ENCODE results near the gene LLGL2. TPM values are rescaled to one million over a fixed set of nuclear protein-coding genes. Genes with fewer than 3 reads are reported as not detected.
"Not testable (repeated sequence)": the region's sequence is repeated elsewhere in the genome, so short reads cannot be mapped to it uniquely, and the experiment has no call there.

Gene LLGL2
- total RNA-seq, 1 experiment from 2014 or later: 28.9 TPM

- in situ Hi-C loops (cut with HindIII; ENCODE audit: low sequenced_read_pairs): no loop called here
- no peak for DNase-seq (ENCODE audit: low spot score)
Observed at GRCh38 chr17:75516619-75517296, 8.7 kb upstream of the LLGL2 start.

- in situ Hi-C loops (cut with HindIII; ENCODE audit: low sequenced_read_pairs): no loop called here
- no peak for DNase-seq (ENCODE audit: low spot score)
Observed at GRCh38 chr17:75517297-75517865, 8.1 kb upstream of the LLGL2 start.

GRCh38 chr17:75518201-75518600 is 7.3 kb upstream of the LLGL2 start:
- no peak for DNase-seq (ENCODE audit: low spot score)
- in situ Hi-C loops (cut with HindIII; ENCODE audit: low sequenced_read_pairs): no loop called here

- no peak for DNase-seq (ENCODE audit: low spot score)
- in situ Hi-C loops (cut with HindIII; ENCODE audit: low sequenced_read_pairs): no loop called here
Observed at GRCh38 chr17:75518983-75519537, 6.4 kb upstream of the LLGL2 start.

- in situ Hi-C loops (cut with HindIII; ENCODE audit: low sequenced_read_pairs); DNase-seq (ENCODE audit: low spot score): not testable (repeated sequence)
Observed at GRCh38 chr17:75520413-75520812, 5.1 kb upstream of the LLGL2 start.

- in situ Hi-C loops (cut with HindIII; ENCODE audit: low sequenced_read_pairs): no loop called here
- DNase-seq (ENCODE audit: low spot score): no peak
Observed at GRCh38 chr17:75521290-75521689, 4.2 kb upstream of the LLGL2 start.

- no peak for DNase-seq (ENCODE audit: low spot score)
- in situ Hi-C loops (cut with HindIII; ENCODE audit: low sequenced_read_pairs): no loop called here
Observed at GRCh38 chr17:75521951-75522727, 3.4 kb upstream of the LLGL2 start.

- in situ Hi-C loops (cut with HindIII; ENCODE audit: low sequenced_read_pairs): no loop called here
- no peak for DNase-seq (ENCODE audit: low spot score)
Observed at GRCh38 chr17:75523647-75524046, 1.9 kb upstream of the LLGL2 start.

GRCh38 chr17:75524269-75524969 is 1.1 kb upstream of the LLGL2 start:
- DNase-seq (ENCODE audit: low spot score): no peak
- in situ Hi-C loops (cut with HindIII; ENCODE audit: low sequenced_read_pairs): no loop called here

- no peak for DNase-seq (ENCODE audit: low spot score)
- in situ Hi-C loops (cut with HindIII; ENCODE audit: low sequenced_read_pairs): no loop called here
Observed at GRCh38 chr17:75525806-75526554, 483 bp downstream of the LLGL2 start.

GRCh38 chr17:75526555-75527270 is 1.2 kb downstream of the LLGL2 start:
- in situ Hi-C loops (cut with HindIII; ENCODE audit: low sequenced_read_pairs): no loop called here
- no peak for DNase-seq (ENCODE audit: low spot score)

- DNase-seq (ENCODE audit: low spot score): no peak
- in situ Hi-C loops (cut with HindIII; ENCODE audit: low sequenced_read_pairs): no loop called here
Observed at GRCh38 chr17:75530837-75531720, 5.6 kb downstream of the LLGL2 start.

GRCh38 chr17:75531721-75532072 is 6.2 kb downstream of the LLGL2 start:
- in situ Hi-C loops (cut with HindIII; ENCODE audit: low sequenced_read_pairs): no loop called here
- no peak for DNase-seq (ENCODE audit: low spot score)

- in situ Hi-C loops (cut with HindIII; ENCODE audit: low sequenced_read_pairs): no loop called here
- no peak for DNase-seq (ENCODE audit: low spot score)
Observed at GRCh38 chr17:75535119-75535537, 9.6 kb downstream of the LLGL2 start.

- in situ Hi-C loops (cut with HindIII; ENCODE audit: low sequenced_read_pairs): no loop called here
- DNase-seq (ENCODE audit: low spot score): no peak
Observed at GRCh38 chr17:75535871-75536270, 10.4 kb downstream of the LLGL2 start.

GRCh38 chr17:75536366-75536765 is 10.9 kb downstream of the LLGL2 start:
- in situ Hi-C loops (cut with HindIII; ENCODE audit: low sequenced_read_pairs): no loop called here
- no peak for DNase-seq (ENCODE audit: low spot score)

- in situ Hi-C loops (cut with HindIII; ENCODE audit: low sequenced_read_pairs): no loop called here
- DNase-seq (ENCODE audit: low spot score): no peak
Observed at GRCh38 chr17:75539967-75540729, 14.7 kb downstream of the LLGL2 start.

Data from G401 (cell line).